HL-60 (cell line): Measurements from ENCODE around the gene XAB2.

Source experiments
- DNase-seq, 2 experiments: peaks; one replicate each; pipeline ENCODE4 v3.0.0-alpha.2; 2010 to 2020; ENCODE audit warnings: low read depth in 1 of 2, low spot score in 1 of 2
- H3K27ac ChIP-seq: fragments of 250-450 bp; sonication (Bioruptor Pico); replicated peaks from 2 replicates; pipeline ENCODE4 v1.5.1; 2020; ENCODE audit warnings: mild to moderate bottlenecking, moderate library complexity
- H3K27me3 ChIP-seq: fragments of 250-450 bp; sonication (Bioruptor Pico); 2 replicates; pipeline ENCODE4 v1.5.1; 2021; ENCODE audit warnings: mild to moderate bottlenecking, moderate library complexity; ENCODE audit not compliant: insufficient read depth, poor library complexity, severe bottlenecking
- H3K4me3 ChIP-seq: replicated peaks from 2 replicates; pipeline ENCODE4 v1.5.1; 2011; ENCODE audit warnings: mild to moderate bottlenecking, control low read depth, low read length; ENCODE audit not compliant: insufficient read depth
- GABPA ChIP-seq: IDR thresholded peaks from 2 replicates; pipeline ENCODE4 v1.6.1; 2012; ENCODE audit warnings: low read depth
- POLR2AphosphoS5 ChIP-seq: IDR thresholded peaks from 2 replicates; pipeline ENCODE4 v1.6.1; 2012; ENCODE audit warnings: low read depth
- SPI1 ChIP-seq: IDR thresholded peaks from 2 replicates; pipeline ENCODE4 v1.6.1; 2012; ENCODE audit warnings: low read depth, mild to moderate bottlenecking, borderline replicate concordance
- TF ChIP-seq, protein P1 (sequence below): IDR thresholded peaks from one replicate; pipeline ENCODE4 v1.5.1; 2011; ENCODE audit warnings: low read length, control low read depth, inconsistent platforms; ENCODE audit not compliant: insufficient read depth
- TF ChIP-seq, protein P2 (sequence below): IDR thresholded peaks from 2 replicates; pipeline ENCODE4 v1.6.1; 2012; ENCODE audit warnings: low read depth; ENCODE audit not compliant: insufficient replicate concordance

The XAB2 gene

DNA sequence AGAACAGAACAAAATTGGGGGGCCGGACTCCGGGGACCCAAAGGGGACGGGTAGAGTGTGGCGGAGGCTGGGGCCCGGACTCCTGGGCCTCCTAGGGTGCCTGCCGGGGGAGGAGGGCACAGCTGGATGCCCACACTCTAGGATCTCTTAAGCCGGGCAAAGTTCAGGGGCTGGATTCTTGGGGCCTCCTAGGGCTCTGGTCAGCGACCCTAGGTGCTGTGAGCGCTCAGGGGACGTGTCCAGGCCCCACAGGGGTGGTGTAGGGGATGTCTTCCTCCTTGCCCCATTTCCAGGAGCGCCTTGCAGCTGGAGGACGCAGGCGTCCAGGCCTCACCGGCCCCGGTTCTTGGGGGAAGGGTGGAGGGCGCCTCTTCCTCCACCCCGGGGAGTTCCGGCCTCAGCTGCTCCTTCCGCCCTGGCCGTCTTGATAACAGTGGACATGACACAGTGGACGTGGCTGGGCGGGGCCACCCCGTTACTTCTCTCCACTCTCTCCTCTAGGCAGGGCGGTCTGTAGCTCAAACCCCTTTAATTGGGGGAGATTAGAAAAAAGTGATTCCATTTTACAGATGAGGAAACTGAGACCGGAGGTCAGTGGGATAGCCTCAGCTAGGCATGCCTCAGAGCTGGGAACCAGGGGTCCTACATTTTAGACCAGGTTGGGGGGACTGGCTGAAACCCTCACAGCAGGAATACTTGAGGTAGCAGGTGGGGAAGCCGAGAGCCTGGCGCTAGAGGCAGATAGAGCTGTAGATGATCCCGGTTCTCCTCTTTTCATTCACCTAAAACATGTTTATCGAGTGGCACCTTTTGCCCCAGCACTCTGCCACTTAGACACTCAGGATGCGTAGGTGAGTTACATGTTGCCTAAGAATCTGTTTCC, 8.3 kb upstream of the XAB2 start:
- DNase-seq = peak; percentile 64 to 67
- H3K27me3 ChIP-seq = no peaks in the 10 kb centered on the region
- peak overlapping the region; percentile 84 for H3K27ac ChIP-seq
- peak overlapping the region; percentile 80 for H3K4me3 ChIP-seq
- TF ChIP-seq GABPA (no peak; the same call in none of the 2 replicates), SPI1 (no peak), POLR2AphosphoS5 (0 out of 2 replicates have a peak, but pooled peaks have one; percentile 4)
- TF ChIP-seq, protein P1, sequence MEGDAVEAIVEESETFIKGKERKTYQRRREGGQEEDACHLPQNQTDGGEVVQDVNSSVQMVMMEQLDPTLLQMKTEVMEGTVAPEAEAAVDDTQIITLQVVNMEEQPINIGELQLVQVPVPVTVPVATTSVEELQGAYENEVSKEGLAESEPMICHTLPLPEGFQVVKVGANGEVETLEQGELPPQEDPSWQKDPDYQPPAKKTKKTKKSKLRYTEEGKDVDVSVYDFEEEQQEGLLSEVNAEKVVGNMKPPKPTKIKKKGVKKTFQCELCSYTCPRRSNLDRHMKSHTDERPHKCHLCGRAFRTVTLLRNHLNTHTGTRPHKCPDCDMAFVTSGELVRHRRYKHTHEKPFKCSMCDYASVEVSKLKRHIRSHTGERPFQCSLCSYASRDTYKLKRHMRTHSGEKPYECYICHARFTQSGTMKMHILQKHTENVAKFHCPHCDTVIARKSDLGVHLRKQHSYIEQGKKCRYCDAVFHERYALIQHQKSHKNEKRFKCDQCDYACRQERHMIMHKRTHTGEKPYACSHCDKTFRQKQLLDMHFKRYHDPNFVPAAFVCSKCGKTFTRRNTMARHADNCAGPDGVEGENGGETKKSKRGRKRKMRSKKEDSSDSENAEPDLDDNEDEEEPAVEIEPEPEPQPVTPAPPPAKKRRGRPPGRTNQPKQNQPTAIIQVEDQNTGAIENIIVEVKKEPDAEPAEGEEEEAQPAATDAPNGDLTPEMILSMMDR = no peak

DNA sequence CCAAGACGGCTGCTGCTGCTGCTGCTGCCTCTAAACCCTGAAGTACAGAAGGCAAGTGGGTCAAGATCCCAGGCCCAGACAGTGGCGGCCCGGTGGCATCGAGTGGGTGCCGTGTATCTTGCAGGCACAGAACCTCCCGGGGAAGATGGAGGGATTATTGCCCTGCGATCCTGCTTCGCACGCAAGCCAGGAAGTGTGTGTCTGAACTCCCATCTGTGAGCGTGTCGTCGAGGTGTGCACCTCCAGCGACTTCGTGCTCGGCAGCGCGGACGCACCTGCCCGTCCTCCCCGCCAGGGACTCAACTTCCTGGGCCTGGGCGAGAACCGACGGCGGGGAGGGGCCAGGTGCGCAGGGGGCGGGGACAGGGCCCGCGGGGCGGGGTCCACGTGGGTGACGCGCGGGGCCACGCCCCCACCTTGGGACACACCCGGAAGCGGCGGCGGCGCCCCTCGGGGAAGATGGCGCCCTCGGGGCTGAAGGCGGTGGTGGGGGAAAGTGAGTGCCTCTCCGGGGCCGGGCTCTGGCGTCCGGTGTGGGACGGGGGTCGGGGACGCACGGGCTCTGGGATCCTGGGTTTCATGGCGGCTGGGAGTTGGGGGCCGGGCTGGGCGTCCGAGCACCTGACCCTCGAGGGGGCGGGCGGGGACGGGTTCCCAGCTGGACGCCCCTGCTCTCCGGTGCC, 7.5 kb upstream of the XAB2 start, which contains the start of gene STXBP2:
Gene STXBP2 (plus strand): TSS at position 420 of the 683 bp plus-strand sequence. CDS start 40 bp downstream, at position 460.
- TF ChIP-seq POLR2AphosphoS5 (peak; percentile 65), SPI1 (no peak), GABPA (no peak; the same call in 1 of the 2 replicates)
- TF ChIP-seq, protein P1 = no peak
- TF ChIP-seq, protein P2, sequence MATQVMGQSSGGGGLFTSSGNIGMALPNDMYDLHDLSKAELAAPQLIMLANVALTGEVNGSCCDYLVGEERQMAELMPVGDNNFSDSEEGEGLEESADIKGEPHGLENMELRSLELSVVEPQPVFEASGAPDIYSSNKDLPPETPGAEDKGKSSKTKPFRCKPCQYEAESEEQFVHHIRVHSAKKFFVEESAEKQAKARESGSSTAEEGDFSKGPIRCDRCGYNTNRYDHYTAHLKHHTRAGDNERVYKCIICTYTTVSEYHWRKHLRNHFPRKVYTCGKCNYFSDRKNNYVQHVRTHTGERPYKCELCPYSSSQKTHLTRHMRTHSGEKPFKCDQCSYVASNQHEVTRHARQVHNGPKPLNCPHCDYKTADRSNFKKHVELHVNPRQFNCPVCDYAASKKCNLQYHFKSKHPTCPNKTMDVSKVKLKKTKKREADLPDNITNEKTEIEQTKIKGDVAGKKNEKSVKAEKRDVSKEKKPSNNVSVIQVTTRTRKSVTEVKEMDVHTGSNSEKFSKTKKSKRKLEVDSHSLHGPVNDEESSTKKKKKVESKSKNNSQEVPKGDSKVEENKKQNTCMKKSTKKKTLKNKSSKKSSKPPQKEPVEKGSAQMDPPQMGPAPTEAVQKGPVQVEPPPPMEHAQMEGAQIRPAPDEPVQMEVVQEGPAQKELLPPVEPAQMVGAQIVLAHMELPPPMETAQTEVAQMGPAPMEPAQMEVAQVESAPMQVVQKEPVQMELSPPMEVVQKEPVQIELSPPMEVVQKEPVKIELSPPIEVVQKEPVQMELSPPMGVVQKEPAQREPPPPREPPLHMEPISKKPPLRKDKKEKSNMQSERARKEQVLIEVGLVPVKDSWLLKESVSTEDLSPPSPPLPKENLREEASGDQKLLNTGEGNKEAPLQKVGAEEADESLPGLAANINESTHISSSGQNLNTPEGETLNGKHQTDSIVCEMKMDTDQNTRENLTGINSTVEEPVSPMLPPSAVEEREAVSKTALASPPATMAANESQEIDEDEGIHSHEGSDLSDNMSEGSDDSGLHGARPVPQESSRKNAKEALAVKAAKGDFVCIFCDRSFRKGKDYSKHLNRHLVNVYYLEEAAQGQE = peak; percentile 13
- DNase-seq = peak; percentile 82 to 87
- Histone ChIP-seq H3K27ac (peak within 1 kb of the TSS; percentile 84), H3K4me3 (peak within 1 kb of the TSS; percentile 80), H3K27me3 (no peaks in the 10 kb centered on the region)

DNA sequence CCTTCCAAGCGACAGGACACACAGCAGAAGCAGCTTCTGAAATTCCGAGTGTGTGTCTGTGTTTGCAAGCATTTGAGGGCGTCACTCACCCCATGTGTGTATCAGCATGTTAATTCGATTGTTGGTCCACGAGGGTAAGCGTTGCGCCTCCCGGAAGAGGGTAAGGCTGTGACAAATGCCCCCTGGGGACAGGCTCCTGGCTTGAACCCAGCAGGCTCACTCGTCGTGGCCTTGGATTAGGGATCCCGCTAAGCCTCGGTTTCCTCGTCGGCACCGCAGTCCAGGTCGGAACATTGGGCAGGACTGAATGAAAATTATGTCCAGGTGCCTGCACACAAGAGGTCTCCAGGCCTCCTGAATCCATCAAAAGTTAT, 7.0 kb upstream of the XAB2 start:
- no peaks in the 10 kb centered on the region for H3K27me3 ChIP-seq
- peak overlapping the region; percentile 84 for H3K27ac ChIP-seq
- TF ChIP-seq GABPA (no peak), SPI1 (no peak)
- TF ChIP-seq, protein P1 = no peak
- peak overlapping the region; percentile 80 for H3K4me3 ChIP-seq
- no peak for DNase-seq

DNA sequence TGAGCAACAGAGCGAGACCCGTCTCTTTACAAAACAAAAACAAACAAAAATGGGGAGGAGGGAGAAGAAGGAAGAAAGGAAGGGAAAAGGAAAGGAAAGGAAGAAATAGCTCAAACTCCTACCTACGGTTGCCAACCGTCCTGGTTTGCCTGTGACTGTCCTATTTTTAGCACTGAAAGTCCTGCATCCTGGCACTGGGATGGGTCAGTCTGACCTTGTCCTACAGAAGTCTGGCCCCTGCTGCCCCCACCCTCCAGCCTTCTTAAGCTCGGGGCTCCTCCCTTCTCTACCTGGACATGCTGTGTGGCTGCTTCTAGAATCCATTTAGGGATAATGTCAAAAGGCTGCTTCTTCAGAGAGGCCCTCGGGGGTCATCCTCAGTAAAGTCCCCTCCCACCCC, 6.3 kb upstream of the XAB2 start:
- DNase-seq = no peak
- no peak overlapping the region for H3K4me3 ChIP-seq
- TF ChIP-seq SPI1 (no peak), POLR2AphosphoS5 (no peak), GABPA (no peak)
- TF ChIP-seq, protein P2 = no peak
- TF ChIP-seq, protein P1 = no peak
- H3K27me3 ChIP-seq = no peaks in the 10 kb centered on the region
- no peak overlapping the region for H3K27ac ChIP-seq
